Neural progenitor cell (in vitro differentiated cells): ENCODE results near the gene ATP10B. TPM values are rescaled to one million over a fixed set of nuclear protein-coding genes. Genes with fewer than 3 reads are reported as not detected.

Experiments used
- DNase-seq: peaks from one replicate; pipeline ENCODE4 v3.0.0-alpha.2; 2016; ENCODE audit warnings: low spot score
- H2AFZ ChIP-seq: fragments of 200-600 bp; sonication (generic); replicated peaks from 2 replicates; pipeline ENCODE4 v1.6.1; 2016; ENCODE audit warnings: antibody characterized with exemption
- H3F3A ChIP-seq: fragments of 200-600 bp; sonication (generic); 2 replicates; pipeline ENCODE4 v1.6.1; 2016; ENCODE audit warnings: antibody characterized with exemption, low read depth
- H3K27ac ChIP-seq: fragments of 200-600 bp; sonication (generic); 2 replicates; pipeline ENCODE4 v1.5.1; 2016; ENCODE audit warnings: mild to moderate bottlenecking
- H3K27me3 ChIP-seq: fragments of 200-600 bp; sonication (generic); 2 replicates; pipeline ENCODE4 v1.6.1; 2016; ENCODE audit warnings: mild to moderate bottlenecking, moderate library complexity
- H3K36me3 ChIP-seq: fragments of 200-600 bp; sonication (generic); 2 replicates; pipeline ENCODE4 v1.5.1; 2016
- H3K4me1 ChIP-seq: fragments of 200-600 bp; sonication (generic); 2 replicates; pipeline ENCODE4 v1.6.1; 2016; ENCODE audit warnings: mixed run types
- H3K4me2 ChIP-seq: fragments of 200-600 bp; sonication (generic); 2 replicates; pipeline ENCODE4 v1.6.1; 2016
- H3K4me3 ChIP-seq: fragments of 200-600 bp; sonication (generic); 2 replicates; pipeline ENCODE4 v1.5.1; 2016
- H3K79me2 ChIP-seq: fragments of 200-600 bp; sonication (generic); 2 replicates; pipeline ENCODE4 v1.6.1; 2016; ENCODE audit warnings: low read depth
- H3K9ac ChIP-seq: fragments of 200-600 bp; sonication (generic); 2 replicates; pipeline ENCODE4 v1.6.1; 2016
- H3K9me3 ChIP-seq: fragments of 200-600 bp; sonication (generic); 2 replicates; pipeline ENCODE4 v1.5.1; 2016; ENCODE audit warnings: low read depth
- H4K20me1 ChIP-seq: fragments of 200-600 bp; sonication (generic); 2 replicates; pipeline ENCODE4 v1.6.1; 2016; ENCODE audit warnings: low read depth
- H3K27ac Mint-ChIP-seq: 3 replicates; pipeline ENCODE4 v1.8.0; 2021; ENCODE audit warnings: mixed read lengths
- H3K27me3 Mint-ChIP-seq: 2 replicates; pipeline ENCODE4 v1.8.0; 2022; ENCODE audit warnings: low read depth, mild to moderate bottlenecking, inconsistent platforms, moderate library complexity, mixed read lengths; ENCODE audit not compliant: insufficient read depth
- H3K36me3 Mint-ChIP-seq: 3 replicates; pipeline ENCODE4 v1.8.0; 2021; ENCODE audit warnings: mixed read lengths
- H3K4me1 Mint-ChIP-seq: 3 replicates; pipeline ENCODE4 v1.8.0; 2021; ENCODE audit warnings: mixed read lengths
- H3K4me3 Mint-ChIP-seq: 3 replicates; pipeline ENCODE4 v1.8.0; 2021; ENCODE audit warnings: mild to moderate bottlenecking, moderate library complexity, mixed read lengths
- H3K9me3 Mint-ChIP-seq: 3 replicates; pipeline ENCODE4 v1.8.0; 2020; ENCODE audit warnings: mixed read lengths
- CTCF ChIP-seq: fragments of 200-600 bp; sonication (generic); IDR thresholded peaks from 2 replicates; pipeline ENCODE4 v1.5.1; 2017; ENCODE audit warnings: antibody characterized with exemption, mild to moderate bottlenecking
- EZH2 ChIP-seq: fragments of 200-600 bp; sonication (generic); IDR thresholded peaks from 2 replicates; pipeline ENCODE4 v1.6.1; 2017; ENCODE audit warnings: antibody characterized with exemption, mild to moderate bottlenecking, moderate library complexity
- EZH2phosphoT487 ChIP-seq: fragments of 200-600 bp; sonication (generic); IDR thresholded peaks from 2 replicates; pipeline ENCODE4 v1.6.1; 2017; ENCODE audit warnings: antibody characterized with exemption
- total RNA-seq: library from RNA; depleted of rRNA; stranded (reverse); fragments of >200 nt; gene quantifications from 2 replicates; pipeline ENCODE4 v1.2.3, GENCODE V29; 2015; ENCODE audit warnings: low replicate concordance

Gene ATP10B
- total RNA-seq, 1 donor from 2014 or later = not detected

- H3K9me3 ChIP-seq = no peaks in the 10 kb centered on the region
- Mint-ChIP-seq H3K4me1 (no peaks in the 10 kb centered on the region), H3K4me3 (no peak overlapping the region), H3K36me3 (no peaks in the 10 kb centered on the region), H3K27ac (no peak overlapping the region), H3K9me3 (no peaks in the 10 kb centered on the region), H3K27me3 (peaks cover 4% of the 10 kb centered on the region)
- no peaks in the 10 kb centered on the region for H3K4me1 ChIP-seq
- DNase-seq = no peak
- H3K9ac ChIP-seq = no peak overlapping the region
- no peaks in the 10 kb centered on the region for H3K27me3 ChIP-seq
- H3K27ac ChIP-seq = no peak overlapping the region
- TF ChIP-seq CTCF = no peak
- no peak for TF ChIP-seq EZH2
- TF ChIP-seq EZH2phosphoT487 = no peak
- H2AFZ ChIP-seq = no peak overlapping the region
- no peak overlapping the region for H3K4me2 ChIP-seq
- H3K4me3 ChIP-seq = no peak overlapping the region
- no peaks in the 10 kb centered on the region for H3K36me3 ChIP-seq
- no peaks in the 10 kb centered on the region for H3K79me2 ChIP-seq
- no peaks in the 10 kb centered on the region for H3F3A ChIP-seq
- H4K20me1 ChIP-seq = no peaks in the 10 kb centered on the region
Measured at GRCh38 chr5:160547061-160547460, 304.9 kb downstream of the ATP10B start.

- no peak overlapping the region for H3K4me2 ChIP-seq
- H3K4me3 ChIP-seq = no peak overlapping the region
- H3K4me3 Mint-ChIP-seq = no peak overlapping the region
- no peaks in the 10 kb centered on the region for H3K36me3 Mint-ChIP-seq
- no peaks in the 10 kb centered on the region for H3K9me3 ChIP-seq
- DNase-seq = no peak
- H3F3A ChIP-seq = no peaks in the 10 kb centered on the region
- H4K20me1 ChIP-seq = no peaks in the 10 kb centered on the region
- H2AFZ ChIP-seq = no peak overlapping the region
- H3K27me3 ChIP-seq = no peaks in the 10 kb centered on the region
- no peak overlapping the region for H3K27ac ChIP-seq
- H3K27me3 Mint-ChIP-seq = peaks cover 4% of the 10 kb centered on the region
- TF ChIP-seq EZH2phosphoT487 (no peak), EZH2 (no peak), CTCF (no peak)
- no peaks in the 10 kb centered on the region for H3K9me3 Mint-ChIP-seq
- no peaks in the 10 kb centered on the region for H3K4me1 ChIP-seq
- no peaks in the 10 kb centered on the region for H3K79me2 ChIP-seq
- H3K9ac ChIP-seq = no peak overlapping the region
- H3K4me1 Mint-ChIP-seq = no peaks in the 10 kb centered on the region
- H3K36me3 ChIP-seq = no peaks in the 10 kb centered on the region
- H3K27ac Mint-ChIP-seq = no peak overlapping the region
Measured at GRCh38 chr5:160545832-160546231, 306.2 kb downstream of the ATP10B start.

GRCh38 chr5:160543395-160543794 lies 308.6 kb downstream of the ATP10B start:
- no peak overlapping the region for H3K4me2 ChIP-seq

More at GRCh38 chr5:160543395-160543794, 308.6 kb downstream of the ATP10B start:
- Mint-ChIP-seq H3K27ac (no peak overlapping the region), H3K4me3 (no peak overlapping the region), H3K27me3 (peaks cover 4% of the 10 kb centered on the region), H3K36me3 (no peaks in the 10 kb centered on the region), H3K4me1 (no peaks in the 10 kb centered on the region), H3K9me3 (no peaks in the 10 kb centered on the region)
- Histone ChIP-seq H3K4me3 (no peak overlapping the region), H3K27ac (no peak overlapping the region), H3K79me2 (no peaks in the 10 kb centered on the region), H3K9me3 (no peaks in the 10 kb centered on the region), H3K9ac (no peak overlapping the region), H3K27me3 (no peaks in the 10 kb centered on the region), H3K36me3 (no peaks in the 10 kb centered on the region), H2AFZ (no peak overlapping the region), H3K4me1 (no peaks in the 10 kb centered on the region), H3F3A (no peaks in the 10 kb centered on the region), H4K20me1 (no peaks in the 10 kb centered on the region)
- TF ChIP-seq EZH2phosphoT487 (no peak), EZH2 (no peak), CTCF (no peak)
- no peak for DNase-seq
